GM18951 (cell line): Measurements from ENCODE around the gene KRT34.
"Not testable (repeated sequence)": the region's sequence is repeated elsewhere in the genome, so short reads cannot be mapped to it uniquely, and the experiment has no call there.

ENCODE experiments used
- POLR2A ChIP-seq: IDR thresholded peaks from 4 replicates; pipeline ENCODE4 v1.6.1; 2011; ENCODE audit warnings: mild to moderate bottlenecking; ENCODE audit not compliant: insufficient read length, insufficient read depth; ENCODE audit errors: extremely low read depth
- in situ Hi-C: fragments of 300-500 bp; cut with MboI; formaldehyde crosslinking; loops from one replicate; pipeline ENCODE4 v1.12.0; 2022; ENCODE audit warnings: low sequenced_read_pairs, mixed read lengths, inconsistent platforms; ENCODE audit not compliant: unreplicated experiment

Gene KRT34

DNA sequence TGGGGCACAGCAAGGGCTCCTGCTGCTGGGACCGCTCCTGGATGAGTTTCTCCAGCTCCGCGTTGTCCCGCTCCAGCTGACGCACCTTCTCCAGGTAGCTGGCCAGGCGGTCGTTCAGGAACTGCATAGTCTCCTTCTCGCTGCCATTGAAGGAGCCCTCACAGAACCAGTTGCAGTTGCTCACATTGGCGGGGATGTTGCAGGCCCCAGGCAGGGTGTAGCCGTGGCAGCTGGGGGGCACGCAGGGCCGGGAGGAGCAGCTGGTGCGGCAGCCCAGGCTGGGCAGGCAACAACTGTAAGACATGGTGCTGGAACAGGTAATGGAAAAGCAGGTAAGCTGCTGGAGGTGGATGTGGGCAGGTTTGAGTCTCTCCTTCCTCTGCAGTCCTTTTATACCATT lies at the start of gene KRT34:
Gene KRT34, minus strand, starts transcription at position 364 of the 400 bp plus-strand sequence. Its CDS starts 60 bp downstream, at position 304.
- in situ Hi-C loops: not testable (repeated sequence)

DNA sequence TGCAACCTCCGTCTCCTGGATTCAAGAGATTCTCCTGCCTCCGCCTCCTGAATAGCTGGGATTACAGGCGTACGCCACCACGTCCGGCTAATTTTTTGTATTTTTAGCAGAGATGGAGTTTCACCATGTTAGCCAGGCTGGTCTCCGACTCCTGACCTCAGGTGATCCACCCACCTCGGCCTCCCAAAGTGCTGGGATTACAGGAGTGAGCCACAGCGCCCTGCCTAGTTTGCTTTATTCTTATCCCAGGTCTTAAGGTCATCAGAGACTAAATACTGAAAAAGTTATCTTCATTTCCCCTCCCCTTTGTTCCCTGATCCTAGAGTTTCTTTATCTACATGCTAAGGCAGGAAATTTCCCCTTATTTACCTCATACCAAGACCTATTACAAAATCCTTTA lies 48.3 kb upstream of the KRT34 start:
- in situ Hi-C loops: not testable (repeated sequence)

DNA sequence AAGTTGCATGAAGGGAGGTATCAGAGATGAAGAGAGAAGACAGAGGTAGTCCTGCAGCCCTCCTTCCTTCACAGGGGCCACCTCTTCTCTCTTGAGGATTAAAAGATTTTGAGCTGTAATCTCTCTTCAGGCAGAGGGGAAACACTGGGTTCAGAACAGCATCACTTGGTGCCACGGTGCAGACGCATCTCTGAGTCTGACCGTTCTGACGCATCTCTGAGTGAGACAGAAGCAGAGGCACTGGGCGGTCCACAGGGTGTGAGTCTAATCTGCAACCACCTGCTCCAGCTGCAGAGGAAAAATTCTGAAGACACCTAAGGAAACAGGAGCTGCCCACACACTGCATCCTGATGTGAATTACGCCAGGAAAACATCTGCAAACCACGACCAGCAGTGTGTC lies 47.6 kb upstream of the KRT34 start:
- no peak for TF ChIP-seq POLR2A
- in situ Hi-C loops: no loop called here

DNA sequence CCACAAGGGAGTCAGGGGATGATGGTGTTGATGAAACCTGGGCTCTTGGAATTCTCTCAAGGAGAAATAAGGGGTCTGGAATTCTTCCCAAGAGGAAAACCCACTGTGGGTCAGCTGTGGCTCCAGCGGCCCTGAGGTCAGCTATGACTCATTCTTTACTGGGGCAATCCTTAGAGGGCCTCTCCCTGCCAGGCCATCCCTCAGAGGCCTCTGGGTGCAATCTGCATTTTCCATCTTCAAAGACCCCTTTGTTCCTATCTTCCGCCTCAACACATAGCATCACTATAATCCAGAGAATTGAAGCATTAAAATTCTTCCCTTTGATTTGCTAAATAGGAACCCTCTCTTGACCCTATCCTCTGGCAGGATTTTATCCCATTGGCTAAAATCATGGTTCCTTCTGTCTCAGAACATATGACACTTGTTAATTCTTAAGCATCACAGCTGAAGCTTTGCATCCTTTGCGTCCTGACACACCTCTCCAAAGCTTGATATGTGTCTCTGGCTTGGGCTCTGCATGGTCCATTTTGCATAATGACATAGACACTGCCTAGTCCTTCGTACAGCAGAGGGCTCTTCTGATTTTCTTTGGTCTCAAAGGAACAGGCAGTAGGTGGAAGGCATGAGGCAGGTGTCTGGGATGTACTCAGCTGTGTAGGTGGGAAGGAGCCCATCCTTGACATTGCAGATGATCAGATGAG lies 46.6 kb upstream of the KRT34 start:
- in situ Hi-C loops: no loop called here
- no peak for TF ChIP-seq POLR2A

DNA sequence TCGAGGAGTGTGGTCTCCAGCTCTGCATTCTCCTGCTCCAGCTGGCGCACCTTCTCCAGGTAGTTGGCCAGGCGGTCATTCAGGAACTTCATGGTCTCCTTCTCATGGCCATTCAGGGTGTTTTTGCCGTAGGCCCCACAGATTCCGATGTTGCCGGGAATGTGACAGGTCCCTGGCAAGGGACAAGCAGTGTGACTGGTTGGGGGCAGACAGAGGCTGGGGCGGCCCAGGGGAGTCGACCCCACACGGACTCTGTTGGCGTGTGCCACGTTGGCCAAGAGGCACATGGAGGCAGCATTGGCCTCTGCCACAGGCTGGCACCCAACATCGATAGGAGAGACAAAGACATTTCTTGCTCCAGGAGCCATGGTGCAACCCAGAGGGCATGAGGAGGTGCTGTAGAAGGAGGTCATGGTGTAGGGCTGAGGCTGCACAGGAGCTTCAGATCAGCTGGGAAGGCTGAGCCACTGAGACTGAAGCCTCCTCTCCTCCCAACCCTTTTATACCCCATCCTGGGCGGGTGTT lies 42.1 kb upstream of the KRT34 start, which contains the start of gene KRT37:
Gene KRT37, minus strand, starts transcription at position 475 of the 525 bp plus-strand sequence. Its CDS starts 62 bp downstream, at position 413.
- TF ChIP-seq POLR2A: no peak
- in situ Hi-C loops: no loop called here

DNA sequence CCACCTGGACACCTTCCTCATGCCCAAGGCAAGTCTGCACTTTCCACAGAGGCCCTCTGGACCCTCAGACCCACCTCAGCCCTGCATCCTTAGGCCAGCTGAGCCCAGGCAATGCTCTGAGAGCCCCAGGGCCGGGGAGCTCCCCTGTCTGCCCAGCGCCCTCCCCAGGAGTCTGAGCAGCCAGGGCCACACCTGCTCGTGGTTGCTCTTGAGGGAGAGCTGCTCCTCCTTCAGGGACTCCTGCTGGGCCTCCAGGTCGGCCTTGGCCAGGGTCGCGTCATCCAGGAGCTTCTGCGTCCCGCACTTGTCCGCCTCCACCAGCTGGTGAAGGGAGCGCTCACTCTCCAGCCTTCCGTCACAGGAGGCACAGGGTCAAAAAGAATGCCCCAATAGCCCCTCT lies 40.5 kb upstream of the KRT34 start:
- in situ Hi-C loops: not testable (repeated sequence)

DNA sequence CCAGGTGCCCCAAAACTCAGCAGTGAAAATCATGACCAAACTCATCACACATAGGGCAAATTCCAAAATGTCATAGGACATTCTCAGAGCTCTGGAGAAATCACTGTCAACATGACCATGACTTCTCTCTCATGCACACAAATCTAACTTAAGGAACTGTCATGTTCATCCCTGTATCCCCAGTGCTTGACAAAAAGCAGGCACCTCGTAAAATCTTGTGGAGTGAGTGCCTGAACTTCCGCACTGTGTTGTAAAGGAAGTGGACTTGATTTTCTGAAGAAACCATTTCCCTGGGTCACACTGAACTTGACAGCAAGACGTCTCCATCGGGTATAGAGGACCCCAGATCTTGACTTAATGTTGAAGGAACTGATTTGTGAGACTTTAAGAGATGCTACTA lies 39.5 kb upstream of the KRT34 start:
- no peak for TF ChIP-seq POLR2A
- in situ Hi-C loops: no loop called here

DNA sequence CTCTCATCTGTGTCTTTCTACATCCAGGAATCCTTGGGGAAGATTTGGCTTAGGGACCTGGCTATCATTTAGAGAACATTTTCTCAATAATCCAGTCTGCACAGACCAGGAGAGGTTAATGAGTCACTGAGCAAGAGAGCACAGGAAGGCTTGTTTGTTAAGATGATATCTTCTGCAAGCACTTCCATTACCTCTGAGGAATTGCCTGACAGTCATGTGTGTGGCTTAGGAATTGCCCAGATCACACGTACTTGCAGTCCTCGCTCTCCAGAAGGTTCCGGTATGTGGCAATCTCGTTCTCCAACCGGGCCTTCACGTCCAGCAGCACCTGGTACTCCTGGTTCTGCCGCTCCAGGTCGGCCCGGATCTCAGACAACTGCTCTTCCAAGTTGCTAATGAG lies 39.0 kb upstream of the KRT34 start:
- in situ Hi-C loops: no loop called here
- no peak for TF ChIP-seq POLR2A

DNA sequence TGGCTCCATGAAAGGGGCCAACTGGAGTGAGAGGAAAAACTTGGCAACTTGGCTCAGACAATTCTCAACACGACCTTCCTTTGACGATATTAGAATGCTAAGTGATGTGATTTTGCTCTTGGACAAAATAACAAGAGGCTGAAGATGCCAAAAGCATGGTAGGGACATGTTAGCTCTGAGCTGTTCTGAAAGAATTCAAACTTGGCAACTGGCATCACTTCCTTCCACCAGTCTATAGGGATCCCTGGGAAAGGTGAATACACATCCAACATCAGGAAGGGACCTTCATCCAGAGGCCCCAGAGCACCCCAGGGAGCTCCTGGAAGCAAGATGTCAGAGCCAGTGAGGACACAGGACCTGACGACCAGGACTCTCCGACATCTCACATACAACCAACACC lies 38.0 kb upstream of the KRT34 start:
- in situ Hi-C loops: no loop called here
- no peak for TF ChIP-seq POLR2A

DNA sequence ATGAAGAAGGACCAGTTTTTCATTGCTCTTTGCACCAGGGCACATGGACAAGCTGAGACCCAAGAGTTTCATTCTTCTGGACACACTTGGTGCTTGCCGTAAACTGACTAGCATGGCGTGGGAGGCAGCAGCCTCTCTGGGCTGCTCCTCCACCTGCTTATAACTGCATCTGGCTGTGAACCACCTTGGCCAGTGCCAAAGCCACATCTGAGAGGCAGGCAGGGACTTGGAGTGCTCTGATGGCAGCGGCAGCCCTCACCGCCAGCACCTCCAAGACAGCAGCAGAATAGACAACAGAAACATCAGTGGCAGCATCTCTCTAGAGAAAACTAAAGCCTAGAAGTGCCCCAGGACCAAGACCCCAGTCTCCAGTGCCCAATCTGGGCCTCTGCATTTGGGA lies 37.6 kb upstream of the KRT34 start:
- TF ChIP-seq POLR2A: no peak
- in situ Hi-C loops: no loop called here

DNA sequence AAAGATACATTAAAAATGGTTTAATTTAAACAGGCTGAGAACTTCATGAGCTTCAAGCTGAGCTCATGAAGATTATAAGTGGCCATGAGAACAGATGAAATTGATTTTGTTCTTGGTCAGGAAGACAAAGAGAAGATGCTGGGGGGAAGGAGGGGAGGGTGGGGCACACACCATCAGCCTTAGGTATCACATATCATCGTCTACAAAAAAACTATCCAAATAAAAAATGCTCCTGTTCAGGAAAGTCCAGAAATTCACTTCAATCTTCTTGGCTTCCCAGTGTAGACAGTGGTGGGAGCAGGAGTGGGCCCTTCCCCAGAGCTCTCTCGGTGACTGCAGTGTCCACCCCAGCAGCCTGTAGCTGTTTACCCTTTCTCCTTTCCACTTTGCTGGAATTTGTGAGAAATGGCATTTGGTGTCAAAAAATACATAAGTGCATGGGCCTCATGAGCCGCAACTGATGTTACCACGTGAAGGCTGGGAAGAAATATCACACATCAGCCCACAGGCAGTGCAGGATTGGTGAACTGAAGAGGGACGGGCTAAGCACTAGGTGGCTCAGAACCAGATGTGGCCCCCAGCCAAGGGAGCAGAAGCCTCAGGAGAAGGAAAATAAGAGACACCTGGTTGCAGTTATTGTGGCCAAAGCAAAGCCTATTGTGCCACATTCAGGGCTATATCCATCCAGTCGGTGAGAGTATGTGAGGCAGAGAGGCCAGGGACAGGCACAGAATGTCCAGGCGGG lies 36.2 kb upstream of the KRT34 start:
- no peak for TF ChIP-seq POLR2A
- in situ Hi-C loops: no loop called here

DNA sequence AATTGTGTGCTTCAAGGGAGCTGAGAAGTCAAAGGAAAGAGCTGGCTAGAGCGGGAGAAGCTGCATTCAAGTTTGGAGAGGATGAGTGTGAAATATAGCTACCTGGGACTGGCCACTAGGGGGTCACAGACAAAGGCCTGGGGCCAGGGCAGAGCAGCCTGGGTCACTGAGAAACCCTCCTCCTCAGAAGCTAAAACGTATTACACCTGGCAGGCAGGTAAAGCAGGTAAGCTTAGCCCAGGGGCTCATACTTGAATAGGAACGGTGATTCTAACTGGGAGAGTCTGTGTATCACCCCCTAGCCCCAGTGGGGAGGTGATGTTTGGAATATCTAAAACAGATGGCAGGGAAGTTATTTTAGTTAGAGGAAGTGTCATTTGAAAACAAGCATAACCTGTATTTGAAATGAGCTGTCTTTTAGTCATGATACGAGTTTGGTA lies 35.5 kb upstream of the KRT34 start:
- in situ Hi-C loops: no loop called here
- TF ChIP-seq POLR2A: no peak

DNA sequence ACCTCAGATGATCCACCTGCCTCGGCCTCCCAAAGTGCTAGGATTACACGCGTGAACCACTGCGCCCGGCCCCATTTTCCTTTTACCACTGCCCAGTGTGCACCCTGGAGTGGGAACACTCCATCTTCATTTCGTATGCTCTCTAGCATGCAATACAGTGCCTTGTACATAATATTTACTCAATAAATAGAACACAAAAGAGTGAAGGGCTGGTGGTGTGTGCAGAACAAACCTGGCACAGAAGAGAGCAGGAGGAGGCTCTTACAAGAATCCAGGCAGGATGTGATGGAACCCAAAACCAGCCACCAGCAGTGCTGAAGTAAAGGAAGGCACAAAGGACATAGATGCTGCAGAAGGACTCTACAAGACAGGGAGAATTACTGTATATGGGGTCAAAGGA lies 35.0 kb upstream of the KRT34 start:
- no peak for TF ChIP-seq POLR2A
- in situ Hi-C loops: no loop called here

DNA sequence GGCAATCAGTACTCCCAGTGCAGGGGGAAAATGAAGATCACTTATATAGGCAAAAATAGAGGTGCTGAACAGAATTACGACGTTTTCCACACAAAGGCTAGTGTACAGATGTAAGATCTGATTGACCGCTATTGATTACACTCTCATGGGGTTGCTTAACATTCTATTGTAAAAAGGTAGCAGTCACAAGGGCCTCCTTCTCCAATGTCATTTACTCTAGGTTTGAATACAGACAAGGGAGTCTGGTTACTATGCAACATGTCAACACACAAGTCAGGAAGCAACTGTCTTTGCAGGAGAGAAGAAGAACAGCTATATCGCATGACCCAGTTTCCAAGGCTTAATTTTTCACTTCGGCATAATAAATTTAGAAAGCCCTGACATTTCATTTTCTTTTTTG lies 34.4 kb upstream of the KRT34 start:
- in situ Hi-C loops: no loop called here
- TF ChIP-seq POLR2A: no peak
